Measurements from ENCODE around the gene FOLR3. TPM values are rescaled to one million over a fixed set of nuclear protein-coding genes. Genes with fewer than 3 reads are reported as not detected.
"Not testable (repeated sequence)": the region's sequence is repeated elsewhere in the genome, so short reads cannot be mapped to it uniquely, and the experiment has no call there.

FOLR3 gene
- total RNA-seq, 1 experiment from 2014 or later = not detected

DNA sequence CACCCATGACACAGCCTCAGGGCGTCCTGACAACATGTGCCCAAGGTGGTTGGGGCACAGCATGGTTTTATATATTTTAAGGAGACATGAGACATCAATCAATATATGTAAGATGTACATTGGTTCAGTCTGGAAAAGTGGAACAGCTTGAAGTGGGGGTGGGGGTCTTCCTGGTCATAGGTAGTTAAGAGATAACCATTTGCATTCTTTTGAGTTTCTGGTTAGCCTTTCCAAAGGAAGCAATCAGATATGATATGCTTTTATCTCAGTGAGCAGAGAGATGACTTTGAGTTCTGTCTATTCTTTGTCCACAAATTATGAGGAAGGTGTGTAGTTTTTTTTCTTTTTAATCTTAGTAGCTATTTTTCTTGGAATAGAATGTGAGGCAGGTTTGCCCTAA is 12.9 kb upstream of the FOLR3 start:
- DNase-seq (ENCODE audit: extremely low read depth, low read depth) = no peak

- DNase-seq (ENCODE audit: extremely low read depth, low read depth) = no peak
These were observed 12.3 kb upstream of the FOLR3 start for GRCh38 chr11:72123117-72123653.

- no peak for DNase-seq (ENCODE audit: extremely low read depth, low read depth)
These were observed 11.5 kb upstream of the FOLR3 start for GRCh38 chr11:72124046-72124445.

GRCh38 chr11:72125956-72126355 is 9.6 kb upstream of the FOLR3 start:
- DNase-seq (ENCODE audit: extremely low read depth, low read depth) = no peak

GRCh38 chr11:72127923-72128322 is 7.6 kb upstream of the FOLR3 start:
- DNase-seq (ENCODE audit: extremely low read depth, low read depth) = no peak

- DNase-seq (ENCODE audit: extremely low read depth, low read depth) = no peak
These were observed 6.1 kb upstream of the FOLR3 start for GRCh38 chr11:72129381-72129780.

DNA sequence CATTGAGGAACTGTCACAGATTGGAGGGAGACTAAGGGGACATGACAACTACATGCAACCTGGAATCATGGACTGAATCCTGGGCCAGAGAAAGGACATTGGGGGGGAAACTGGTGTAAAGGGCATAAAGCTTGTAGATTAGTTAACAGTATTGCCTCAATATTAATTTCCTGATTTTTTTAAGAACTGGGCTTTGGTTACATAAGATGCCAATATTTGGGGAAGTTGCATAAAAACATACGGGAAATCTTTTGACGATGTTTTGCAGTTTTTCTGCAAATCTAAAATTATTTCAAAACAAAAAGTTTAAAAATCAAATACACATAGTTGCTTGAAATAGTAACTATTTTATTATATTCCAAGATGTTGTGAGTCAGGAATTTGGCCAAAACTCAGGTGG is 2.9 kb upstream of the FOLR3 start:
- DNase-seq (ENCODE audit: extremely low read depth, low read depth) = no peak

DNA sequence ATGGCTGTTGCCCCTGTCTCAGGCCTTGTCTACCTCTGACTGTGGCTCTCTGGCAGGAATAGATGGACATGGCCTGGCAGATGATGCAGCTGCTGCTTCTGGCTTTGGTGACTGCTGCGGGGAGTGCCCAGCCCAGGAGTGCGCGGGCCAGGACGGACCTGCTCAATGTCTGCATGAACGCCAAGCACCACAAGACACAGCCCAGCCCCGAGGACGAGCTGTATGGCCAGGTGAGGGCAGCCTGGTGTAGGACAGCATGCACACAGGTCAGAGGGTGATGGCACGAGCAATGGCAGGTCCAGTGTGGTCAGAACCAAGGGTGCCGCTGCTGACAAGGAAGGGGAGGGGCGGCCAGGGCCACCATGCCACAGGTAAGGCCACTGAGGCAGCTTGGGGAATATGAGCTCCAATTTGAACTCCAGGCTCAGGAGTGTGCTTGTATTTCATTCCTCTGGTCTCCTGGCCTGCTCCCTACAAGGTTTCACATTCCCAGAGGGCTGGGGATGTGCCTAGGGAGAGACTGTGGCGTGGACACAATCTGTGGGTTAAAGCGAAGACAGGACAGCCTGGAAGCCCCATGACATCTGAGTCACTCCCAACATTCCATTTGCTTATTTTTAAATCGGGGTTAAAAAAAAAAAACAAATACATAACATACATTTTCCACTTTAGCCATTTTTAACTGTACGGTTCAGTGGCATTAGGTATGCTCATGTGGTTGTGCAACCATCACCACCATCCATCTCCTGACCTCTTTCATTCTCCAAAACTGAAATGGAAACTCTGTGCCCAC is 562 bp downstream of the FOLR3 start:
- no peak for DNase-seq (ENCODE audit: extremely low read depth, low read depth)

- DNase-seq (ENCODE audit: extremely low read depth, low read depth) = no peak
These were observed 1.2 kb downstream of the FOLR3 start for GRCh38 chr11:72136684-72137262.

- no peak for DNase-seq (ENCODE audit: extremely low read depth, low read depth)
These were observed 3.4 kb downstream of the FOLR3 start for GRCh38 chr11:72138821-72139390.

DNA sequence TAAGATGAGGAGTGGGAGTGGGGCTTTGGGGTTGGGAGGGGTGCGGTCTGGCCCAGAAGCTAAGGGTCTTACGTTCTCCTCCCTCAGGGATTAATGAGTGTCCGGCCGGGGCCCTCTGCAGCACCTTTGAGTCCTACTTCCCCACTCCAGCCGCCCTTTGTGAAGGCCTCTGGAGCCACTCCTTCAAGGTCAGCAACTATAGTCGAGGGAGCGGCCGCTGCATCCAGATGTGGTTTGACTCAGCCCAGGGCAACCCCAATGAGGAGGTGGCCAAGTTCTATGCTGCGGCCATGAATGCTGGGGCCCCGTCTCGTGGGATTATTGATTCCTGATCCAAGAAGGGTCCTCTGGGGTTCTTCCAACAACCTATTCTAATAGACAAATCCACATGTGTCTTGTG is 4.0 kb downstream of the FOLR3 start:
- no peak for DNase-seq (ENCODE audit: extremely low read depth, low read depth)

DNA sequence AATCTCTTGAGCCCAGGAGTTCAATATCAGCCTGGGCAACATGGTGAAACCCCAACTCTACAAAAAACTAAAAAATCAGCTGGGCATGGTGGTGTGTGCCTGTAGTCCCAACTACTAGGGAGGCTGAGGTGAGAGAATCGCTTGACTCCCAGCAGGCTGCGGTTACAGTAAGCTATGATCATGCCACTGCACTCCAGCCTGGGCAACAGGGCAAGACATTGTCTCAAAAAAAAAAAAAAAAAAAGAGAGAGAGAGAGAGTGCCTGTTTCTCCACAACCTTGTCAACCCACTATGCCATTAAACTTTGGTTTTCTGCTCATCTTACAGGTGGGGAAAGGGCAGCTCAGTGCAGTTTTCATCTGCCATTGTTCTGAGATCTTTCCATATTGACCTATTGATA is 5.1 kb downstream of the FOLR3 start:
- no peak for DNase-seq (ENCODE audit: extremely low read depth, low read depth)

GRCh38 chr11:72141066-72141465 is 5.5 kb downstream of the FOLR3 start:
- no peak for DNase-seq (ENCODE audit: extremely low read depth, low read depth)

GRCh38 chr11:72142086-72142485 is 6.6 kb downstream of the FOLR3 start:
- DNase-seq (ENCODE audit: extremely low read depth, low read depth) = not testable (repeated sequence)

GRCh38 chr11:72142543-72142942 is 7.0 kb downstream of the FOLR3 start:
- not testable (repeated sequence) for DNase-seq (ENCODE audit: extremely low read depth, low read depth)

- DNase-seq (ENCODE audit: extremely low read depth, low read depth) = no peak
These were observed 9.5 kb downstream of the FOLR3 start for GRCh38 chr11:72144807-72145565.

- no peak for DNase-seq (ENCODE audit: extremely low read depth, low read depth)
These were observed 11.1 kb downstream of the FOLR3 start for GRCh38 chr11:72146625-72147024.

DNA sequence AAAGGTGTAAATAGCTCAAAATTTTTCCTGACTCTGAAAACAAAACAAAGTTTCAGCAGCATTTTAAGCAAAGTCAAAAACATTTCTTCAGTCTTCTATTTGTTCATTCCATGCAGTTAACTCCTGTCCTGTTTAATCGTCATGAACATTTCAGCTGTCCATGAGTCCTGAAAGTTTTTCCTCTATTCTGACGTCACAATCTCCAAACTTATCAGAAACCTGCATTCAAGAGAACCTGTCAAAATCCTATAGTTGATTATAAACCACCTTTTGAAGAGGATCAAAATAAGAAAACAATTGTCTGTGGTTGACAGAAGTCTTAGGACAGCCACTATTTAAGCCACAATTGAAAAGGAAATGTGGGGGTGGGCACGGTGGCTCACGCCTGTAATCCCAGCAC is 15.4 kb downstream of the FOLR3 start:
- DNase-seq (ENCODE audit: extremely low read depth, low read depth) = no peak

GRCh38 chr11:72153874-72154273 is 18.3 kb downstream of the FOLR3 start:
- not testable (repeated sequence) for DNase-seq (ENCODE audit: extremely low read depth, low read depth)

- DNase-seq (ENCODE audit: extremely low read depth, low read depth) = no peak
These were observed 19.3 kb downstream of the FOLR3 start for GRCh38 chr11:72154816-72155215.

GRCh38 chr11:72155751-72156150 is 20.2 kb downstream of the FOLR3 start:
- DNase-seq (ENCODE audit: extremely low read depth, low read depth) = no peak
